ENCODE results near the gene LSM5.
"Not testable (repeated sequence)": the region's sequence is repeated elsewhere in the genome, so short reads cannot be mapped to it uniquely, and the experiment has no call there.

Gene LSM5

GRCh38 chr7:32502728-32503127, 12.5 kb upstream of the LSM5 start:
- no peak for DNase-seq

- DNase-seq = no peak
These were observed 11.3 kb upstream of the LSM5 start for GRCh38 chr7:32501522-32501921.

- DNase-seq = no peak
These were observed 10.8 kb upstream of the LSM5 start for GRCh38 chr7:32500922-32501341.

- not testable (repeated sequence) for DNase-seq
These were observed 10.0 kb upstream of the LSM5 start for GRCh38 chr7:32500216-32500615.

- not testable (repeated sequence) for DNase-seq
These were observed 9.6 kb upstream of the LSM5 start for GRCh38 chr7:32499755-32500154.

GRCh38 chr7:32496052-32496813, 6.1 kb upstream of the LSM5 start:
- DNase-seq = no peak

- DNase-seq = peak; percentile 100
These were observed 5.3 kb upstream of the LSM5 start, which contains the start of gene AVL9 for GRCh38 chr7:32495298-32496051. Gene AVL9, plus strand, starts transcription at chr7:32495489. Its CDS starts 221 bp downstream, at chr7:32495710.

GRCh38 chr7:32494946-32495297, 4.7 kb upstream of the LSM5 start:
- DNase-seq = no peak

GRCh38 chr7:32489788-32490126, 423 bp downstream of the LSM5 start:
- no peak for DNase-seq

- no peak for DNase-seq
These were observed 8.3 kb downstream of the LSM5 start for GRCh38 chr7:32481921-32482320.

GRCh38 chr7:32481176-32481575, 9.0 kb downstream of the LSM5 start:
- no peak for DNase-seq

- DNase-seq = no peak
These were observed 10.5 kb downstream of the LSM5 start for GRCh38 chr7:32479574-32480200.

- DNase-seq = no peak
These were observed 12.6 kb downstream of the LSM5 start for GRCh38 chr7:32477649-32477980.

GRCh38 chr7:32476816-32477648, 13.1 kb downstream of the LSM5 start:
- no peak for DNase-seq

GRCh38 chr7:32474008-32474407, 16.2 kb downstream of the LSM5 start:
- DNase-seq = no peak

GRCh38 chr7:32472015-32472414, 18.2 kb downstream of the LSM5 start:
- DNase-seq = no peak

- peak; percentile 70 for DNase-seq
These were observed 19.3 kb downstream of the LSM5 start for GRCh38 chr7:32470871-32471270.

- not testable (repeated sequence) for DNase-seq
These were observed 20.2 kb downstream of the LSM5 start for GRCh38 chr7:32470004-32470403.

- DNase-seq = not testable (repeated sequence)
These were observed 25.4 kb downstream of the LSM5 start for GRCh38 chr7:32464641-32465416.

GRCh38 chr7:32462977-32463376, 27.2 kb downstream of the LSM5 start:
- no peak for DNase-seq

- DNase-seq = no peak
These were observed 27.7 kb downstream of the LSM5 start for GRCh38 chr7:32462451-32462850.

- no peak for DNase-seq
These were observed 28.7 kb downstream of the LSM5 start for GRCh38 chr7:32461484-32461883.
